ENCODE data around the gene TOMM34. TPM values are rescaled to one million over a fixed set of nuclear protein-coding genes. Genes with fewer than 3 reads are reported as not detected.

Gene TOMM34
- polyA plus RNA-seq, 1 donor = 21.8 TPM

DNA sequence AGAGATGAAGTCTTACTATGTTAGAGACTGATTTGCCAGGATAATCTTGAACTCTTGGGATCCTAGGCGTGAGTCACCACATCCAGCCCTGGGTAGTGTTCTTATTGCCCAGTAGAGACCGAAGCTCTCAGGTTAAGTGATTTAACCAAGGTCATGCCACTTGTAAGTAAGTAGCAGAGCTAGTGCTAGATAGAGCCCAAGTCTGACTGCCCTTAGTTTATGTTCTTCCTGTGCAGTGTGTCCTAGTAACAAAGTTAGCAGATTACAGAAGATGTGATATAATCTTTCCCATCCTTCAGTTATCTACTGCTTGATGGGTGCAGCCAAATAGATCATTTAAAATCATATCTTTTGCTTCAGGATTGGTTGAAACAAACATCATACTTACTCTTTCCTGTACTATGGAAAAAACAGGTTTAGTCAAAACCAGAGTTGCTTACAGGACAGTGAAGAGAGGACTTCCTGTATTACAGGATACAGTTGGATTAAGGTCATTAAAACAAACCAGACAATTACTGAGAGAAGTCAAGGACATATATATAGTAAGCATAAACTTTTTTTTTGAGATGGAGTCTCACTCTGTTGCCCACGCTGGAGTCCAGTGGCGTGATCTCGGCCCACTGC is 59.9 kb downstream of the TOMM34 start:
- WGBS (ENCODE audit: insufficient coverage, low lambda C conversion rate) = no CpG with 5 or more reads among the region's 5 CpGs
- Histone ChIP-seq H3K4me3 (ENCODE audit: low read length) (no peak overlapping the region), H3K27me3 (ENCODE audit: control insufficient read depth, insufficient read depth, low read length) (no peaks in the 10 kb centered on the region), H3K27ac (ENCODE audit: low read length) (no peak overlapping the region), H3K4me1 (ENCODE audit: control insufficient read depth, insufficient read depth, low read length) (peaks cover 12% of the 10 kb centered on the region), H3K36me3 (ENCODE audit: control insufficient read depth, insufficient read depth, low read length) (peaks cover 35% of the 10 kb centered on the region), H3K9me3 (ENCODE audit: control insufficient read depth, low read depth, low read length) (no peaks in the 10 kb centered on the region)
- no peak for DNase-seq

DNA sequence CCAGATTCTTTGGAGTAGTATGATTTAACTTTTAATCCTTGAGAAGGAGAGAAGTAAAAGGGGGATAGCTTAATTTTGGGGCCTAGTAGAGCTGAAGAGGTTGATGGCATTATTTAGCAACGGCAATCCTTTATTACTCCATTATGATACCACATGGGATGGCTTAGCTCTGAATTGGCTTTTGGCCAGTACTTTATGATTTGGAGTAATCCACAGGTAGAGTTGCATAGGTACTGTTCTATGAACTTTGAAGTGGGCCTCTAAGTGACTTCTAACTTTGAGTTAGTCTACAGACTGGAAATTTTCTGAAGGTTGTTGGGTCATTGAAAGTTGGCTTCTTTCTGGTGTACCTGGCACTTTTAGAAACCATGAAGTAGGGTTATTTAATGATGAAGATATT is 63.1 kb downstream of the TOMM34 start:
- DNase-seq = peak; percentile 66 to 88
- H3K27me3 ChIP-seq (ENCODE audit: control insufficient read depth, insufficient read depth, low read length) = no peaks in the 10 kb centered on the region
- H3K36me3 ChIP-seq (ENCODE audit: control insufficient read depth, insufficient read depth, low read length) = peaks cover 9% of the 10 kb centered on the region
- no peaks in the 10 kb centered on the region for H3K9me3 ChIP-seq (ENCODE audit: control insufficient read depth, low read depth, low read length)
- H3K27ac ChIP-seq (ENCODE audit: low read length) = peak overlapping the region; percentile 34
- WGBS (ENCODE audit: insufficient coverage, low lambda C conversion rate) = no CpG with 5 or more reads among the region's 1 CpG
- no peak overlapping the region for H3K4me3 ChIP-seq (ENCODE audit: low read length)
- peaks cover 12% of the 10 kb centered on the region for H3K4me1 ChIP-seq (ENCODE audit: control insufficient read depth, insufficient read depth, low read length)

- Histone ChIP-seq H3K27ac (ENCODE audit: low read length) (no peak overlapping the region), H3K9me3 (ENCODE audit: control insufficient read depth, low read depth, low read length) (no peaks in the 10 kb centered on the region), H3K4me1 (ENCODE audit: control insufficient read depth, insufficient read depth, low read length) (peaks cover 12% of the 10 kb centered on the region), H3K4me3 (ENCODE audit: low read length) (no peak overlapping the region), H3K27me3 (ENCODE audit: control insufficient read depth, insufficient read depth, low read length) (no peaks in the 10 kb centered on the region), H3K36me3 (ENCODE audit: control insufficient read depth, insufficient read depth, low read length) (peaks cover 5% of the 10 kb centered on the region)
- no CpG with 5 or more reads among the region's 1 CpG for WGBS (ENCODE audit: insufficient coverage, low lambda C conversion rate)
- no peak for DNase-seq
These were observed 63.6 kb downstream of the TOMM34 start for GRCh38 chr20:44896583-44896982.

DNA sequence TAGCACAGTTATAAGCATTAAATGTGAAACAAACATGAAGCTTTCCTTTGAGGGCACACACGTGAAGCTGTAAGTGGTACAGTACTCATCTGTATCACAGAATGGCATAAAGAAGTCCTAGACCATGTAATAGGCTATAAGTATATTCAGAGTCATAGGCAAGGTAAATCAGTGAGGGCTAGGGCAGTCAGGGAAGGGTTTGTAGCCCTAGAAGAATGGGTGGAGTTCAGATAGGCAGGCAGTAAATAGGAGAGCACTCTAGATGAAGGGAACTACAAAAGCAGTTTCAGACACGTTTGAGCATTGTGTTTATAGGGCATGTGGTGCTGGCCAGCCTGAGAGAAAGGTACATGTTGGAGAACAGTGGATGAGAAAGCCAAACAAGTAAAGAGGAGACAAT is 65.2 kb downstream of the TOMM34 start:
- Histone ChIP-seq H3K4me1 (ENCODE audit: control insufficient read depth, insufficient read depth, low read length) (peaks cover 12% of the 10 kb centered on the region), H3K27me3 (ENCODE audit: control insufficient read depth, insufficient read depth, low read length) (no peaks in the 10 kb centered on the region), H3K27ac (ENCODE audit: low read length) (no peak overlapping the region), H3K9me3 (ENCODE audit: control insufficient read depth, low read depth, low read length) (no peaks in the 10 kb centered on the region), H3K36me3 (ENCODE audit: control insufficient read depth, insufficient read depth, low read length) (no peaks in the 10 kb centered on the region), H3K4me3 (ENCODE audit: low read length) (no peak overlapping the region)
- DNase-seq = no peak
- 86% methylated on average over 1 of the region's 2 CpGs for WGBS (ENCODE audit: insufficient coverage, low lambda C conversion rate)

Other genes starting within 250 kb of the TOMM34 start
- gene CCN5, start 245.0 kb downstream of the TOMM34 start, polyA plus RNA-seq = 0.09 TPM
- gene KCNK15, start 214.5 kb downstream of the TOMM34 start, polyA plus RNA-seq = 0.21 TPM
- 4.1 TPM for gene RIMS4, start 149.9 kb downstream of the TOMM34 start, polyA plus RNA-seq
- gene YWHAB, start 74.7 kb downstream of the TOMM34 start, polyA plus RNA-seq = 152 TPM
- 27.4 TPM for gene PABPC1L, start 50.3 kb downstream of the TOMM34 start, polyA plus RNA-seq
- 15.8 TPM for gene STK4, start 6.1 kb upstream of the TOMM34 start, polyA plus RNA-seq
- gene KCNS1, start 140.7 kb upstream of the TOMM34 start, polyA plus RNA-seq = 1.2 TPM
- gene WFDC5, start 154.8 kb upstream of the TOMM34 start, polyA plus RNA-seq = not detected
- gene WFDC12, start 164.1 kb upstream of the TOMM34 start, polyA plus RNA-seq = not detected
- gene PI3, start 214.5 kb upstream of the TOMM34 start, polyA plus RNA-seq = 37.4 TPM
- not detected for gene SEMG1, start 246.6 kb upstream of the TOMM34 start, polyA plus RNA-seq